HCT116 (cell line): Measurements from ENCODE around the gene ABCE1. TPM values are rescaled to one million over a fixed set of nuclear protein-coding genes. Genes with fewer than 3 reads are reported as not detected.

Source experiments
- ATAC-seq: fragments of 200-7000 bp; cut with Tn5 transposase; 2 replicates; pipeline ENCODE4 v1.9.1; 2020; ENCODE audit warnings: mild to moderate bottlenecking, moderate library complexity
- BruUV-seq: library from RNA; stranded (reverse); fragments of 400-500 nt; replicated peaks from 2 replicates; lab custom pipeline; 2021; lab: Mats Ljungman, UMichigan
- CTCF ChIA-PET: fragments of 300-600 bp; sonication (Branson Sonifier 250); formaldehyde crosslinking; loops from one replicate; lab custom pipeline; 2021; ENCODE audit warnings: antibody characterized with exemption; lab: Charles Lee
- POLR2A ChIA-PET: fragments of 300-600, 350-600 bp; sonication (Branson Sonifier 250); formaldehyde crosslinking; loops from one replicate; lab custom pipeline; 2021; ENCODE audit warnings: antibody characterized with exemption; lab: Charles Lee
- RAD21 ChIA-PET, 2 experiments: fragments of 300-600 bp; sonication (Branson Sonifier 250); formaldehyde crosslinking; loops; one replicate each; lab custom pipeline; 2023; ENCODE audit warnings: low total read pairs in 2 of 2; ENCODE audit not compliant: uncharacterized antibody in 2 of 2, unreplicated experiment in 2 of 2, low non-redundant PET in 1 of 2; lab: Charles Lee
- DNase-seq: peaks from one replicate; pipeline ENCODE4 v3.0.0-alpha.2; 2010; ENCODE audit warnings: low read depth, low spot score
- H2AFZ ChIP-seq: fragments of 200-600 bp; shearing (Covaris generic), sonication (generic); 2 replicates; pipeline ENCODE4 v1.6.1; 2017; ENCODE audit warnings: low read depth, mixed run types, mixed read lengths, antibody characterized with exemption, low read length; ENCODE audit not compliant: poor library complexity, severe bottlenecking
- H3K27ac ChIP-seq: 2 replicates; pipeline ENCODE4 v1.5.1; 2012; ENCODE audit warnings: low read depth, low read length
- H3K27me3 ChIP-seq: fragments of 200-600 bp; sonication (generic); 2 replicates; pipeline ENCODE4 v1.6.1; 2016; ENCODE audit warnings: mixed run types, low read length, mixed read lengths; ENCODE audit not compliant: insufficient read depth
- H3K36me3 ChIP-seq, 2 experiments: fragments of 200-500 bp in 1 of 2; fragments of 200-600 bp in 1 of 2; sonication (Bioruptor generic) in 1 of 2; sonication (generic) in 1 of 2; 2 replicates each; pipeline versions ENCODE4 v1.5.1 to v1.6.1; 2014 to 2016; ENCODE audit warnings: low read length in 2 of 2, inconsistent platforms in 1 of 2, mixed read lengths in 1 of 2, mixed run types in 1 of 2; ENCODE audit not compliant: insufficient read depth in 2 of 2, control insufficient read depth in 1 of 2
- H3K4me1 ChIP-seq, 2 experiments: fragments of 200-600 bp in 1 of 2; sonication (generic) in 1 of 2; 2 replicates each; pipeline versions ENCODE4 v1.5.1 to v1.6.1; 2012 to 2017; ENCODE audit warnings: low read length in 2 of 2, inconsistent platforms in 1 of 2, mild to moderate bottlenecking in 1 of 2, mixed read lengths in 1 of 2, mixed run types in 1 of 2, moderate library complexity in 1 of 2; ENCODE audit not compliant: insufficient read depth in 2 of 2, control insufficient read depth in 1 of 2
- H3K4me2 ChIP-seq: fragments of 200-600 bp; sonication (generic); 2 replicates; pipeline ENCODE4 v1.6.1; 2017; ENCODE audit warnings: mixed run types, low read length, mixed read lengths
- H3K4me3 ChIP-seq, 2 experiments: fragments of 200-600 bp in 1 of 2; sonication (generic) in 1 of 2; replicated peaks in 1 of 2; 2 replicates each; pipeline ENCODE4 v1.5.1; 2011 to 2016; ENCODE audit warnings: low read length in 2 of 2, control low read depth in 1 of 2, low read depth in 1 of 2, mild to moderate bottlenecking in 1 of 2, mixed read lengths in 1 of 2, mixed run types in 1 of 2
- H3K79me2 ChIP-seq: fragments of 200-600 bp; sonication (generic); 2 replicates; pipeline ENCODE4 v1.6.1; 2017; ENCODE audit warnings: mild to moderate bottlenecking, mixed run types, low read length, moderate library complexity, mixed read lengths; ENCODE audit not compliant: insufficient read depth
- H3K9ac ChIP-seq: fragments of 200-600 bp; sonication (generic); 2 replicates; pipeline ENCODE4 v1.6.1; 2016; ENCODE audit warnings: low read length, mixed read lengths
- H3K9me2 ChIP-seq: fragments of 200-600 bp; sonication (generic), shearing (Covaris generic); 2 replicates; pipeline ENCODE4 v1.6.1; 2017; ENCODE audit warnings: mixed run types, mild to moderate bottlenecking, moderate library complexity; ENCODE audit not compliant: insufficient read depth
- H3K9me3 ChIP-seq, 2 experiments: fragments of 200-500 bp in 1 of 2; fragments of 200-600 bp in 1 of 2; sonication (Bioruptor generic) in 1 of 2; sonication (generic) in 1 of 2; 2 replicates each; pipeline ENCODE4 v1.6.1; 2014 to 2017; ENCODE audit warnings: low read length in 2 of 2, mixed read lengths in 2 of 2, inconsistent platforms in 1 of 2, low read depth in 1 of 2, mild to moderate bottlenecking in 1 of 2, mixed run types in 1 of 2, moderate library complexity in 1 of 2; ENCODE audit not compliant: control insufficient read depth in 1 of 2, insufficient read depth in 1 of 2
- H4K20me1 ChIP-seq: fragments of 200-600 bp; sonication (generic), shearing (Covaris generic); 2 replicates; pipeline ENCODE4 v1.6.1; 2017; ENCODE audit warnings: mixed run types, mild to moderate bottlenecking, moderate library complexity; ENCODE audit not compliant: insufficient read depth
- ELF1 ChIP-seq: IDR thresholded peaks from 2 replicates; pipeline ENCODE4 v1.6.1; 2012; ENCODE audit warnings: low read depth, borderline replicate concordance
- EZH2 ChIP-seq: fragments of 200-600 bp; sonication (generic); IDR thresholded peaks from 2 replicates; pipeline ENCODE4 v1.6.1; 2017; ENCODE audit warnings: antibody characterized with exemption, mixed run types
- FOSL1 ChIP-seq: IDR thresholded peaks from 2 replicates; pipeline ENCODE4 v1.6.1; 2012; ENCODE audit warnings: low read depth
- JUND ChIP-seq: IDR thresholded peaks from 2 replicates; pipeline ENCODE4 v1.6.1; 2012
- POLR2A ChIP-seq: IDR thresholded peaks from 2 replicates; pipeline ENCODE4 v1.7.0; 2011; ENCODE audit warnings: borderline replicate concordance; ENCODE audit not compliant: insufficient read depth, insufficient read length; ENCODE audit errors: extremely low read depth
- REST ChIP-seq: IDR thresholded peaks from 2 replicates; pipeline ENCODE4 v1.6.1; 2012; ENCODE audit warnings: low read depth
- ZFX ChIP-seq: fragments of 450-650 bp; IDR thresholded peaks from 2 replicates; pipeline ENCODE4 v1.6.1; 2017
- intact Hi-C: fragments of 100-400 bp; cut with micrococcal nuclease; formaldehyde crosslinking; loops from 2 replicates; pipeline ENCODE4 v1.10.0; 2022
- total RNA-seq: library from RNA; stranded (reverse); gene quantifications from one replicate; pipeline ENCODE4 v1.2.1, GENCODE V29; 2021; ENCODE audit not compliant: unreplicated experiment

ABCE1 gene
- total RNA-seq, 1 experiment from 2014 or later = 145 TPM

DNA sequence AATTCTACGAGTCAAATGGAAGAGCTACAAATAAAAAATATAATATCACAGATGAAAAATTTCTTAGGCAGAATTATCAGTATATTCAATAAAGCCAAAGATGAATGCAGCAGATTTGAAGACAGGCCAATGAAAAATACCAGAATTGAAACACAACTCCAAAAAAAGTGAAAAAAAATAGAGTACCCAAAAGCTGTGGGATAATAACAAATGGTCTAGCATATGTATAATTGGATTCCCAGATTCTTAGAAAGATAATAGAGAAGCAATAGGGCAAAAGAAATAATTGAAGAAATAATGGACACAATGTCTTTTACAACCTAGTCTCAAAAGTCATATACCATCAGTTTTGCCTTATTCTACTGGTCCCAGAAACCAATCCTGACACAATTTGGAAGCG, 4.5 kb upstream of the ABCE1 start:
- intact Hi-C loops = no loop called here
- peaks cover 0 to 4% of the 10 kb centered on the region in 2 experiments; a peak in 1 of 4 replicates for H3K9me3 ChIP-seq
- no peak for ATAC-seq
- peaks cover 3 to 24% of the 10 kb centered on the region in 2 experiments for H3K36me3 ChIP-seq
- H3K27me3 ChIP-seq = no peaks in the 10 kb centered on the region
- CTCF ChIA-PET = no interaction called here
- no peak overlapping the region for H3K27ac ChIP-seq
- no TSS peak for BruUV-seq
- H3K79me2 ChIP-seq = peaks cover 98% of the 10 kb centered on the region
- H4K20me1 ChIP-seq = no peaks in the 10 kb centered on the region
- H3K9ac ChIP-seq = no peak overlapping the region
- POLR2A ChIA-PET = no interaction called here
- no peak for DNase-seq
- peaks cover 4 to 7% of the 10 kb centered on the region in 2 experiments; a peak in 3 of 4 replicates for H3K4me1 ChIP-seq
- H3K9me2 ChIP-seq = no peaks in the 10 kb centered on the region
- no peak overlapping the region for H2AFZ ChIP-seq
- no peak overlapping the region for H3K4me2 ChIP-seq
- TF ChIP-seq ELF1 = no peak
- TF ChIP-seq ZFX = no peak
- TF ChIP-seq FOSL1 = no peak
- TF ChIP-seq REST = no peak
- TF ChIP-seq JUND = no peak
- TF ChIP-seq POLR2A = no peak
- TF ChIP-seq EZH2 = no peak
- H3K4me3 ChIP-seq = no peak overlapping the region
- RAD21 ChIA-PET = no interaction called here
